NCI-H187 (cell line): ENCODE measurements around the gene RAB17.
"Not testable (repeated sequence)": the region's sequence is repeated elsewhere in the genome, so short reads cannot be mapped to it uniquely, and the experiment has no call there.

Experiments
- DNase-seq, 2 experiments: peaks; one replicate each; lab custom pipeline; 2025; lab: John Stamatoyannopoulos, UW

Gene RAB17

GRCh38 chr2:237624565-237624964, 34.0 kb upstream of the RAB17 start:
- no peak for DNase-seq

GRCh38 chr2:237623428-237624403, 33.2 kb upstream of the RAB17 start:
- no peak for DNase-seq

- DNase-seq = no peak
Measured at GRCh38 chr2:237618449-237618848, 27.9 kb upstream of the RAB17 start.

GRCh38 chr2:237617587-237617982, 27.1 kb upstream of the RAB17 start:
- no peak for DNase-seq

GRCh38 chr2:237616734-237617586, 26.4 kb upstream of the RAB17 start:
- DNase-seq = no peak

- no peak for DNase-seq
Measured at GRCh38 chr2:237616373-237616733, 25.8 kb upstream of the RAB17 start.

GRCh38 chr2:237615631-237616249, 25.2 kb upstream of the RAB17 start:
- DNase-seq = no peak

- no peak for DNase-seq
Measured at GRCh38 chr2:237614151-237614720, 23.7 kb upstream of the RAB17 start.

GRCh38 chr2:237613679-237614078, 23.1 kb upstream of the RAB17 start:
- no peak for DNase-seq

GRCh38 chr2:237612527-237613357, 22.2 kb upstream of the RAB17 start:
- no peak for DNase-seq

- not testable (repeated sequence) for DNase-seq
Measured at GRCh38 chr2:237606522-237606921, 16.0 kb upstream of the RAB17 start.

GRCh38 chr2:237604960-237605359, 14.4 kb upstream of the RAB17 start:
- no peak for DNase-seq

GRCh38 chr2:237604391-237604790, 13.9 kb upstream of the RAB17 start:
- no peak for DNase-seq

GRCh38 chr2:237603718-237604362, 13.3 kb upstream of the RAB17 start:
- DNase-seq = no peak

GRCh38 chr2:237603049-237603717, 12.6 kb upstream of the RAB17 start:
- DNase-seq = no peak

- no peak for DNase-seq
Measured at GRCh38 chr2:237602409-237602808, 11.9 kb upstream of the RAB17 start.

- no peak for DNase-seq
Measured at GRCh38 chr2:237601453-237602116, 11.1 kb upstream of the RAB17 start.

GRCh38 chr2:237600205-237600846, 9.8 kb upstream of the RAB17 start:
- no peak for DNase-seq
